Activated naive CD4-positive, alpha-beta T cell treated with anti-CD3 and anti-CD28 coated beads, Interleukin-2, amount 50 U/mL, for 72 hours (primary cell): ENCODE measurements around the gene AIMP1. TPM values are rescaled to one million over a fixed set of nuclear protein-coding genes. Genes with fewer than 3 reads are reported as not detected.

Source experiments
- ATAC-seq, 2 donors: fragments of 150-1000 bp; cut with Tn5 transposase; 2 replicates each; pipeline ENCODE4 v1.10.0; 2021; ENCODE audit warnings: mild to moderate bottlenecking in 2 of 2, moderate library complexity in 2 of 2
- DNase-seq, 2 donors: peaks; one replicate each; pipeline ENCODE4 v3.0.0; 2021 to 2022; ENCODE audit warnings: low spot score in 2 of 2
- H3K27ac Mint-ChIP-seq, 2 donors: one replicate each; pipeline ENCODE4 v1.8.0; 2022; ENCODE audit warnings: mild to moderate bottlenecking in 2 of 2, mixed read lengths in 2 of 2
- H3K36me3 Mint-ChIP-seq, 2 donors: one replicate each; pipeline ENCODE4 v1.8.0; 2022; ENCODE audit warnings: mixed read lengths in 2 of 2
- H3K9me3 Mint-ChIP-seq, 2 donors: one replicate each; pipeline ENCODE4 v1.8.0; 2022; ENCODE audit warnings: mixed read lengths in 2 of 2
- total RNA-seq, 2 donors: library from RNA; stranded (reverse); gene quantifications; one replicate each; pipeline ENCODE4 v1.2.3, GENCODE V29; 2022

The AIMP1 gene
- total RNA-seq: 10 to 100 TPM; 39.1 to 53.6 TPM

GRCh38 chr4:106315968-106316772 is at the start of gene AIMP1, which contains the start of gene TBCK:
Gene AIMP1 (plus strand): TSS chr4:106316550. CDS start chr4:106325010, 8,460 bp downstream.
Gene TBCK (minus strand): TSS chr4:106316209. CDS start chr4:106308960, 7,249 bp downstream.
- no peak within 1 kb of the TSS for H3K27ac Mint-ChIP-seq
- peak; percentile 75 to 84 for ATAC-seq
- peaks cover 12 to 14% of the 10 kb centered on the region in 2 donors for H3K36me3 Mint-ChIP-seq
- DNase-seq: peak; percentile 78
- H3K9me3 Mint-ChIP-seq: no peaks in the 10 kb centered on the region

- no peak for DNase-seq
- Mint-ChIP-seq H3K27ac (no peak overlapping the region), H3K9me3 (no peaks in the 10 kb centered on the region), H3K36me3 (no peaks in the 10 kb centered on the region)
- ATAC-seq: no peak
Observed at GRCh38 chr4:106268786-106269185, 47.6 kb upstream of the AIMP1 start.

- ATAC-seq (no peak), DNase-seq (no peak)
- Mint-ChIP-seq H3K36me3 (peaks cover 0 to 6% of the 10 kb centered on the region in 2 donors), H3K9me3 (no peaks in the 10 kb centered on the region), H3K27ac (no peak overlapping the region)
Observed at GRCh38 chr4:106269711-106270110, 46.6 kb upstream of the AIMP1 start.

GRCh38 chr4:106270736-106271135 is 45.6 kb upstream of the AIMP1 start:
- no peak overlapping the region for H3K27ac Mint-ChIP-seq
- no peaks in the 10 kb centered on the region for H3K9me3 Mint-ChIP-seq
- peaks cover 0 to 8% of the 10 kb centered on the region in 2 donors for H3K36me3 Mint-ChIP-seq
- DNase-seq: no peak
- ATAC-seq: no peak

GRCh38 chr4:106273831-106274230 is 42.5 kb upstream of the AIMP1 start:
- H3K36me3 Mint-ChIP-seq: peaks cover 0 to 8% of the 10 kb centered on the region in 2 donors
- H3K9me3 Mint-ChIP-seq: no peaks in the 10 kb centered on the region
- no peak overlapping the region for H3K27ac Mint-ChIP-seq
- ATAC-seq: no peak
- DNase-seq: no peak

- H3K9me3 Mint-ChIP-seq: peaks cover 0 to 3% of the 10 kb centered on the region in 2 donors
- no peak overlapping the region for H3K27ac Mint-ChIP-seq
- peaks cover 0 to 17% of the 10 kb centered on the region in 2 donors for H3K36me3 Mint-ChIP-seq
- ATAC-seq: no peak
- no peak for DNase-seq
Observed at GRCh38 chr4:106277140-106277675, 39.1 kb upstream of the AIMP1 start.

GRCh38 chr4:106284227-106284626 is 32.1 kb upstream of the AIMP1 start:
- Mint-ChIP-seq H3K27ac (no peak overlapping the region), H3K9me3 (peaks cover 0 to 12% of the 10 kb centered on the region in 2 donors), H3K36me3 (peaks cover 0 to 22% of the 10 kb centered on the region in 2 donors)
- no peak for DNase-seq
- ATAC-seq: no peak

- peaks cover 6 to 19% of the 10 kb centered on the region in 2 donors for H3K36me3 Mint-ChIP-seq
- peaks cover 0 to 12% of the 10 kb centered on the region in 2 donors for H3K9me3 Mint-ChIP-seq
- DNase-seq: no peak
- H3K27ac Mint-ChIP-seq: no peak overlapping the region
- no peak for ATAC-seq
Observed at GRCh38 chr4:106286611-106287010, 29.7 kb upstream of the AIMP1 start.

GRCh38 chr4:106287353-106287969 is 28.9 kb upstream of the AIMP1 start:
- ATAC-seq (no peak), DNase-seq (no peak)
- peaks cover 0 to 7% of the 10 kb centered on the region in 2 donors for H3K9me3 Mint-ChIP-seq
- H3K27ac Mint-ChIP-seq: no peak overlapping the region
- peaks cover 10 to 11% of the 10 kb centered on the region in 2 donors for H3K36me3 Mint-ChIP-seq

- no peak for ATAC-seq
- H3K27ac Mint-ChIP-seq: no peak overlapping the region
- H3K36me3 Mint-ChIP-seq: peaks cover 11% of the 10 kb centered on the region in 2 donors
- DNase-seq: no peak
- no peaks in the 10 kb centered on the region for H3K9me3 Mint-ChIP-seq
Observed at GRCh38 chr4:106289737-106290136, 26.6 kb upstream of the AIMP1 start.

- no peak for ATAC-seq
- no peaks in the 10 kb centered on the region for H3K9me3 Mint-ChIP-seq
- H3K36me3 Mint-ChIP-seq: peaks cover 11 to 19% of the 10 kb centered on the region in 2 donors
Observed at GRCh38 chr4:106291678-106292077, 24.7 kb upstream of the AIMP1 start.

GRCh38 chr4:106294062-106294461 is 22.3 kb upstream of the AIMP1 start:
- no peak for DNase-seq
- no peak overlapping the region for H3K27ac Mint-ChIP-seq
- H3K36me3 Mint-ChIP-seq: peaks cover 11 to 25% of the 10 kb centered on the region in 2 donors
- no peaks in the 10 kb centered on the region for H3K9me3 Mint-ChIP-seq
- ATAC-seq: no peak

More at GRCh38 chr4:106291678-106292077, 24.7 kb upstream of the AIMP1 start:
- no peak overlapping the region for H3K27ac Mint-ChIP-seq
- DNase-seq: no peak

GRCh38 chr4:106297245-106298035 is 18.9 kb upstream of the AIMP1 start:
- ATAC-seq (no peak), DNase-seq (no peak)
- Mint-ChIP-seq H3K9me3 (no peaks in the 10 kb centered on the region), H3K27ac (peak overlapping the region in 1 of 2 donors; percentile 1), H3K36me3 (peaks cover 4 to 30% of the 10 kb centered on the region in 2 donors)

GRCh38 chr4:106299977-106300376 is 16.4 kb upstream of the AIMP1 start:
- H3K9me3 Mint-ChIP-seq: no peaks in the 10 kb centered on the region
- H3K27ac Mint-ChIP-seq: no peak overlapping the region
- DNase-seq (no peak), ATAC-seq (no peak)
- H3K36me3 Mint-ChIP-seq: peaks cover 4 to 19% of the 10 kb centered on the region in 2 donors

- Mint-ChIP-seq H3K9me3 (no peaks in the 10 kb centered on the region), H3K27ac (no peak overlapping the region), H3K36me3 (peaks cover 4 to 13% of the 10 kb centered on the region in 2 donors)
- ATAC-seq (peak in 1 of 2 donors; percentile 74), DNase-seq (no peak)
Observed at GRCh38 chr4:106301393-106302061, 14.8 kb upstream of the AIMP1 start.

GRCh38 chr4:106302062-106302438 is 14.3 kb upstream of the AIMP1 start:
- ATAC-seq (no peak), DNase-seq (no peak)
- H3K9me3 Mint-ChIP-seq: no peaks in the 10 kb centered on the region
- peaks cover 4 to 7% of the 10 kb centered on the region in 2 donors for H3K36me3 Mint-ChIP-seq
- no peak overlapping the region for H3K27ac Mint-ChIP-seq
